ENCODE results near the gene TMEM108.
A peak's percentile ranks its signal among the peaks of the same experiment; 100 is the strongest.

TMEM108 gene

DNA sequence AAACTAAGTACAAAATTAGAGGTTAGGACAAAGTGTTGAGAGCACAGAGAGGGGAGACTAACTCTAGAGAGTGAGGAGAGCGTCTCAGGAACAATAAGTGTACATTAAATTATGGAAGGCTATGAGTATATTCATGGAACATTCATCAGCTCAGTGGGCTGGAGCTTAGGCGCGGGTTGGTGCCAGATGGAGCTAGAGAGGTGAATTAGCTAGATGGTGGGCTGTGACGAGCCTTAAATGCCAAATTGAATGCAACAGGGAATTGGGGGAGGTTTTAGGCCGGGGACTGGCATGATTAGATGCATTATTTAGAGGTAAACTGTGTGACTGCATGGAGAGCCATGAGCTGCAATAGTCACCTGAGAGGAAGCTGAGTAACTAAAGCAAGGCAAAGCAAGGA is 97.1 kb downstream of the TMEM108 start:
- Mint-ChIP-seq H3K4me3 (no peak overlapping the region), H3K4me1 (peaks cover 25% of the 10 kb centered on the region), H3K27me3 (ENCODE audit: low read depth) (no peaks in the 10 kb centered on the region), H3K27ac (no peak overlapping the region), H3K9me3 (no peaks in the 10 kb centered on the region), H3K36me3 (ENCODE audit: low read depth) (no peaks in the 10 kb centered on the region)
- TF ChIP-seq, protein P1, sequence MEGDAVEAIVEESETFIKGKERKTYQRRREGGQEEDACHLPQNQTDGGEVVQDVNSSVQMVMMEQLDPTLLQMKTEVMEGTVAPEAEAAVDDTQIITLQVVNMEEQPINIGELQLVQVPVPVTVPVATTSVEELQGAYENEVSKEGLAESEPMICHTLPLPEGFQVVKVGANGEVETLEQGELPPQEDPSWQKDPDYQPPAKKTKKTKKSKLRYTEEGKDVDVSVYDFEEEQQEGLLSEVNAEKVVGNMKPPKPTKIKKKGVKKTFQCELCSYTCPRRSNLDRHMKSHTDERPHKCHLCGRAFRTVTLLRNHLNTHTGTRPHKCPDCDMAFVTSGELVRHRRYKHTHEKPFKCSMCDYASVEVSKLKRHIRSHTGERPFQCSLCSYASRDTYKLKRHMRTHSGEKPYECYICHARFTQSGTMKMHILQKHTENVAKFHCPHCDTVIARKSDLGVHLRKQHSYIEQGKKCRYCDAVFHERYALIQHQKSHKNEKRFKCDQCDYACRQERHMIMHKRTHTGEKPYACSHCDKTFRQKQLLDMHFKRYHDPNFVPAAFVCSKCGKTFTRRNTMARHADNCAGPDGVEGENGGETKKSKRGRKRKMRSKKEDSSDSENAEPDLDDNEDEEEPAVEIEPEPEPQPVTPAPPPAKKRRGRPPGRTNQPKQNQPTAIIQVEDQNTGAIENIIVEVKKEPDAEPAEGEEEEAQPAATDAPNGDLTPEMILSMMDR (IDR thresholded peaks at IDR 0.05; ENCODE audit: unreplicated experiment in 3 of 3) = no peak

DNA sequence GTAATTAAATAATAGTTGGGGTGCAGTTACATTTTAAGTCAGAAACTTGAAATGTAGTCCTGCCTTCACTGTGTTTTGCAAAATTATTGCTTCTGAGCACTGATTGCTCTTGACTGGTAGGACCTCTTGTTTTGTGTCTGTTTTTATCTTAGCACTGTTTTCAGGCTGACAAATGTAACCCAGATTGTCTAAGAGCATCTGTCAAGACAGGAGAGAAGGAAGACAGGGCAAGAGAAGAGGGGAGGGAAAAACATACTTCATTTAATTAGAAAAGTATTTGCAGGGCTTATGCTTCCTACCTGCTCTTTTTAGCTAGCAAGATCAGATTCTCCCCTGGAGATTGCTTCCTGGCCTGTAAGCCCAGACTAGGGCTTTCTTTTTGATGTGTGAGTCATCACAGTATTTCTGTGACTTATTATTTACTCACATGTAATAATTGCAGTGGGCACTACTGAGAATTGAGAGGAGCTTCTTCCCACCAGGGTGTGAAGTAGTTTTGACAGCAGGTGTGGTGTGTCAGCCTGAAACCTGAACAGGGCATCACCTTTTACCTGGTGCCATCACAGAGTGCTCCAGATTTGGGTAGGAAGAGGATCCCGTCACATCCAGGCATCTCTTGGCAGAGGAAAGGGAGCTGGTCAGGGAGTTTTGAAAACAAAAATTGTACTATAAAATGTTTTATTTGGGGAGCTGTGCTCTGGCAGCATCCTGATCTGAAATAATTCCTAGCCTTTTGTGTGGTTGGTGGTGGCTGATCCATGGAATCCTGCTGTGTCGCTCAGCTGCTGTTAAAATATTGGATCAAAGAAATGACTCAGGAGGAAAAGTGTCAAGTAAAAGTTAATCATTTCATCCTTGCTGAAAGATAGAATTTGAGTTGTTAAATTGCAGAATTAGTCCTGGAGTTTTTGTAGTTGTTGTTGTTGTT is 98.2 kb downstream of the TMEM108 start:
- no peak overlapping the region for H3K4me3 Mint-ChIP-seq
- no peaks in the 10 kb centered on the region for H3K27me3 Mint-ChIP-seq (ENCODE audit: low read depth)
- peaks cover 25% of the 10 kb centered on the region for H3K4me1 Mint-ChIP-seq
- no peak overlapping the region for H3K27ac Mint-ChIP-seq
- H3K9me3 Mint-ChIP-seq = no peaks in the 10 kb centered on the region
- TF ChIP-seq, protein P1 (IDR thresholded peaks at IDR 0.05; ENCODE audit: unreplicated experiment in 3 of 3) = no peak
- H3K36me3 Mint-ChIP-seq (ENCODE audit: low read depth) = no peaks in the 10 kb centered on the region

DNA sequence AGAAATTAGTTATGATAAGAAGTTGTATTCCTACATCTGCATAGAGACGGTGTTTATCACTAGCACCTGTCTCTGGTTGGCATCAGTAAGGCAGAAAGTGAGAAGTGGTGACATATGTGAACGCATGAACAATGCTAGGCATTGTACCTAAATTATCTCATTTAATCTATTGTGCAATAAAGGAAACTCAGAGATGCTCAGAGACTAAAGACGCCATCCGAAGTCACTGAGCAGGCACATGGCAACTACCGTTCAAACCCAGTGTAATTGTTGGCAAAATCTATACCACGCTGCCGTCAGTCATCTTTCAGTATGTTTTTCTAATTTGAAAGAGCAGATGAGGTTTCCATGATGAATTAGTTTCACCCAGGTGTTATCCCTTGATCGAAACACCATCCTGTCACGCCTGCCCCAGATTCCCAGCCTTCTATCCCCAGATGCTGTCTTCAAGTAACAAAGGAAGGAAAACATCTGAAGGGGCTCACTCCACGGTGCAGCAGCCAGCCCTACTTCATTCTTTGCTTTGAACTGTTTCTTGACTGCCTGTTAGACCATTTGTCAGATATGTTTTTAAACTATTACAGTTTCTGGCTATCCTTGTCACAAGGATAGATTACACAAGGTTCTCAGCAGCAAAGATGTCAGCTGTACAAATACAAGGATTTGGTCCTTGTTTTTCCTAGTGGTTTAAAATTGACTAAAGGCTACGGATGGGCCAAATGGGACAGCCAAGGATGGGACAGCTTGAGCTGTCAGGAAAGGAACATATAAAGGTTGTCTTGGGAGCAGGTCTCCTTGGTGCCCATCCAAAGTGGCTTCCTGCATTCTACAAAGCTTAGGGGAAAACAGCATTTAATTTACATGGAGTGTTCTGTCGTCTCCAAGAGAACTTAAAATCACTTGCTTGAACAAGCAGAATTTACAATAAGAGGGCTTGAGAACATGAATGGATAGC is 99.1 kb downstream of the TMEM108 start:
- H3K4me3 Mint-ChIP-seq = no peak overlapping the region
- no peaks in the 10 kb centered on the region for H3K9me3 Mint-ChIP-seq
- TF ChIP-seq, protein P1 (IDR thresholded peaks at IDR 0.05; ENCODE audit: unreplicated experiment in 3 of 3) = no peak
- H3K27me3 Mint-ChIP-seq (ENCODE audit: low read depth) = no peaks in the 10 kb centered on the region
- peaks cover 25% of the 10 kb centered on the region for H3K4me1 Mint-ChIP-seq
- no peaks in the 10 kb centered on the region for H3K36me3 Mint-ChIP-seq (ENCODE audit: low read depth)
- peak overlapping the region in 1 of 3 experiments; percentile 29 for H3K27ac Mint-ChIP-seq

DNA sequence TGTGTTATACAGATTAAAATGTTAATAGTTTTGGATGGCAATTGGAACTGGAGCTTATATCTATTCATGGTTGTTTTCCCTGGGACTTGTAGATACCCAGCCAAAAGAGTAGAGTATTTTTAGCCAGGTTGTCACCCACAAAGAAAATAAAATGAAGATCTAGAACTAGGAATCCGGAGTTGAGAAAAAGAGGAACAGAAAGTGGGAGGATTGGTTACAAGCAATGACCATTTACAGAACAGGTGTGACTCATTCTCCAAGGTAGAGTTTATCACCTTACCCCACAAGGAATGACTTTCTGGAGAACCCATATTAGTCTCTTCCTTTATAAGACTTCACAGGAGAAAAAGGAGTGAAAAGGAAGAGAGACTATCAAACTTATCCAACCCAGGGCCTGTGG is 99.8 kb downstream of the TMEM108 start:
- TF ChIP-seq, protein P1 (IDR thresholded peaks at IDR 0.05; ENCODE audit: unreplicated experiment in 3 of 3) = no peak
- Mint-ChIP-seq H3K27me3 (ENCODE audit: low read depth) (no peaks in the 10 kb centered on the region), H3K4me3 (no peak overlapping the region), H3K9me3 (no peaks in the 10 kb centered on the region), H3K4me1 (peaks cover 25% of the 10 kb centered on the region), H3K36me3 (ENCODE audit: low read depth) (no peaks in the 10 kb centered on the region), H3K27ac (no peak overlapping the region)

DNA sequence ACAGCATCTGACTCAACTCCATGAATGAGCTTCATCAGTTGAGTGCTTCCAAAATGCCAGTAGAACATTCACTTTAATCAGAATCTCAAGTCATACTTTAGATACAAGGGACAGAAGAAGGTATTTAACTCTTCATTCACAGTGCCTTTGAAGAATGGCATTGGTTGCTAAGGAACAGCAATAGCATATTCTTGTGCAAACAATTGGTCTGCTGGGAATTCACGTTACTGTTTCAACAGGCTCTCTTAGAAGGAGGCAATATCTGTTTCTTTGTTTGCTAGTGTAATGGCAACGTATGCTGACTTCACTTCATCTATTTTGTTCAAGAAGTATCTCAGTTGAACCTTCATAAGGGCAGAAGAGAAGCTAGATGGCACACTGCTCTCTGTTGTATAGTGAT is 113.9 kb downstream of the TMEM108 start:
- H3K4me1 Mint-ChIP-seq = no peaks in the 10 kb centered on the region
- no peak overlapping the region for H3K27ac Mint-ChIP-seq
- peaks cover 3% of the 10 kb centered on the region for H3K9me3 Mint-ChIP-seq
- TF ChIP-seq, protein P1 (IDR thresholded peaks at IDR 0.05; ENCODE audit: unreplicated experiment in 3 of 3) = no peak
- no peaks in the 10 kb centered on the region for H3K36me3 Mint-ChIP-seq (ENCODE audit: low read depth)
- no peak overlapping the region for H3K4me3 Mint-ChIP-seq
- no peaks in the 10 kb centered on the region for H3K27me3 Mint-ChIP-seq (ENCODE audit: low read depth)
